Fibroblast of lung (primary cell): ENCODE measurements around the gene ZKSCAN3.

Experiments used
- CTCF ChIP-seq, 2 donors: IDR thresholded peaks in 1 of 2; conservative IDR thresholded peaks in 1 of 2; 1 replicate in 1 of 2; 2 replicates in 1 of 2; pipeline ENCODE4 v1.5.1; 2011 to 2012; ENCODE audit warnings: low read length in 2 of 2, control low read depth in 1 of 2, inconsistent platforms in 1 of 2, low read depth in 1 of 2, mild to moderate bottlenecking in 1 of 2
- EZH2 ChIP-seq: IDR thresholded peaks from 2 replicates; pipeline ENCODE4 v1.5.1; 2012; ENCODE audit warnings: low read length, control low read depth, mild to moderate bottlenecking; ENCODE audit errors: missing control alignments

GRCh38 chr6:28373925-28374324, 24.2 kb downstream of the ZKSCAN3 start:
- TF ChIP-seq CTCF (conservative IDR thresholded peaks at IDR 0.05 in 1 of 2, IDR thresholded peaks at IDR 0.05 in 1 of 2; ENCODE audit: low read depth in 1 of 2, low read length in 2 of 2) (no peak), EZH2 (no peak)
